Cardiac ventricle fibroblast (primary cell): ENCODE data around the gene DHX57. TPM values are rescaled to one million over a fixed set of nuclear protein-coding genes. Genes with fewer than 3 reads are reported as not detected.

Experiments
- total RNA-seq: library from RNA; depleted of rRNA; stranded (reverse); fragments of >200 nt; gene quantifications from 2 replicates; pipeline ENCODE4 v1.2.3, GENCODE V29; 2015

Gene DHX57, protein sequence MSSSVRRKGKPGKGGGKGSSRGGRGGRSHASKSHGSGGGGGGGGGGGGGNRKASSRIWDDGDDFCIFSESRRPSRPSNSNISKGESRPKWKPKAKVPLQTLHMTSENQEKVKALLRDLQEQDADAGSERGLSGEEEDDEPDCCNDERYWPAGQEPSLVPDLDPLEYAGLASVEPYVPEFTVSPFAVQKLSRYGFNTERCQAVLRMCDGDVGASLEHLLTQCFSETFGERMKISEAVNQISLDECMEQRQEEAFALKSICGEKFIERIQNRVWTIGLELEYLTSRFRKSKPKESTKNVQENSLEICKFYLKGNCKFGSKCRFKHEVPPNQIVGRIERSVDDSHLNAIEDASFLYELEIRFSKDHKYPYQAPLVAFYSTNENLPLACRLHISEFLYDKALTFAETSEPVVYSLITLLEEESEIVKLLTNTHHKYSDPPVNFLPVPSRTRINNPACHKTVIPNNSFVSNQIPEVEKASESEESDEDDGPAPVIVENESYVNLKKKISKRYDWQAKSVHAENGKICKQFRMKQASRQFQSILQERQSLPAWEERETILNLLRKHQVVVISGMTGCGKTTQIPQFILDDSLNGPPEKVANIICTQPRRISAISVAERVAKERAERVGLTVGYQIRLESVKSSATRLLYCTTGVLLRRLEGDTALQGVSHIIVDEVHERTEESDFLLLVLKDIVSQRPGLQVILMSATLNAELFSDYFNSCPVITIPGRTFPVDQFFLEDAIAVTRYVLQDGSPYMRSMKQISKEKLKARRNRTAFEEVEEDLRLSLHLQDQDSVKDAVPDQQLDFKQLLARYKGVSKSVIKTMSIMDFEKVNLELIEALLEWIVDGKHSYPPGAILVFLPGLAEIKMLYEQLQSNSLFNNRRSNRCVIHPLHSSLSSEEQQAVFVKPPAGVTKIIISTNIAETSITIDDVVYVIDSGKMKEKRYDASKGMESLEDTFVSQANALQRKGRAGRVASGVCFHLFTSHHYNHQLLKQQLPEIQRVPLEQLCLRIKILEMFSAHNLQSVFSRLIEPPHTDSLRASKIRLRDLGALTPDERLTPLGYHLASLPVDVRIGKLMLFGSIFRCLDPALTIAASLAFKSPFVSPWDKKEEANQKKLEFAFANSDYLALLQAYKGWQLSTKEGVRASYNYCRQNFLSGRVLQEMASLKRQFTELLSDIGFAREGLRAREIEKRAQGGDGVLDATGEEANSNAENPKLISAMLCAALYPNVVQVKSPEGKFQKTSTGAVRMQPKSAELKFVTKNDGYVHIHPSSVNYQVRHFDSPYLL (N-terminal part only)
- total RNA-seq: 11.5 and 11.7 TPM in 2 replicates

GRCh38 chr2:38875576-38876367, at the start of gene DHX57, which contains the start of gene MORN2:
Gene DHX57 (minus strand): TSS chr2:38875934. CDS start chr2:38868405, 7,529 bp downstream.
Gene MORN2 (plus strand): TSS chr2:38875976.

GRCh38 chr2:38889575-38889974, 13.8 kb upstream of the DHX57 start, which contains the start of gene ARHGEF33:
Gene ARHGEF33 (plus strand): TSS chr2:38889875. CDS start chr2:38919448, 29,573 bp downstream.

DNA sequence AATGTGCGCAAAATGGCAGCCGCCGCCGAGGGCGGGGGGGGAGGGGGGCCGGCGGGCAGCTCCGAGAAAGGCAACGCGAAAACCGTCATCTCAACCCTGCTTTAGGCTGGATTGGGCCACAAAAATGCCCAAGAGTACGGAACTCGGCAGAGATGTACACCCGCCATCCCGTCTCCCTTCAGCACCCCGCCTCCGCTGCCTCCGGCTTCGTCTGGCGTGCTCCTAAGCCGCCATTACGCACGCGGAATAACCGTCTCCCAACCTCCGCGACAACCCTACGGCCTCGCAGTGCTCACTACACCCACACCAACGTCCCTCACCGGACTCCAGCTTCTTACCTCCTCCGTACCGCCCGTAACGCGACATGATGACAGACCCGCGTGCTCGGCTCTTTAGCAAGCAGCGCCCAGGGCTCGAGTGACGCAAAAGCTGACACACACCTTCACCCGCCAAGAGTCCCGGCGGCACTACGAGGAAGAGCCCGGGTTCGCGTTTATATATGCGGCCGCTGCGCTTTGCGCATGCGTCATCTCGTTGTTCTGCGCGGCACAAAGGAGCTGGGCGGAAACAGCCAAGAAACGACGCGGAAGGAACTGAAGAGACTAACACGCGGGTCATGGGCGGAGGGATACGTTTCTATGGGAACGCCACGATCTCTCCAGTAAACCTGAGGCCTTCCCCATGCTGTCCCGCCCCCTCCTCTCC, 124.7 kb downstream of the DHX57 start, which contains the start of gene SRSF7:
SRSF7 (minus strand) TSS at position 471 of the 705 bp plus-strand sequence; CDS start at position 366, 105 bp downstream.

Other genes starting within 250 kb of the DHX57 start
- 21.0 and 22.2 TPM in 2 replicates for gene GALM, start 209.8 kb downstream of the DHX57 start, total RNA-seq
- gene SRSF7, start 124.6 kb downstream of the DHX57 start, total RNA-seq: 51.1 and 55.0 TPM in 2 replicates
- gene GEMIN6, start 97.7 kb downstream of the DHX57 start, total RNA-seq: 5.9 and 8.2 TPM in 2 replicates
- 13.8 and 15.4 TPM in 2 replicates for gene MORN2, start within 50 bp of the DHX57 start, total RNA-seq
- 0.12 and 0.59 TPM in 2 replicates for gene ARHGEF33, start 13.9 kb upstream of the DHX57 start, total RNA-seq
- gene SOS1, start 245.1 kb upstream of the DHX57 start, total RNA-seq: 34.9 and 38.8 TPM in 2 replicates